ENCODE results near the gene INTS7. TPM values are rescaled to one million over a fixed set of nuclear protein-coding genes. Genes with fewer than 3 reads are reported as not detected.

Gene INTS7
- polyA plus RNA-seq, 1 of the 3 experiments (the other 2 are of a cell fraction): 8.7 TPM

GRCh38 chr1:211947396-211948295 lies 87.7 kb downstream of the INTS7 start:
- no peaks in the 10 kb centered on the region for H4K20me1 ChIP-seq (ENCODE audit: insufficient read depth)
- DNase-seq: no peak
- WGBS (ENCODE audit: low lambda C conversion rate): 93% methylated on average over 11 of the region's 11 CpGs
- no peaks in the 10 kb centered on the region; a peak in 1 of 4 replicates for H3K4me1 ChIP-seq (ENCODE audit: control insufficient read depth in 1 of 2, insufficient read depth in 2 of 2, low read depth in 1 of 2, low read length in 1 of 2)
- no peak overlapping the region for H2AFZ ChIP-seq (ENCODE audit: low read depth)
- H3K36me3 ChIP-seq (replicated peaks in 1 of 2; ENCODE audit: control insufficient read depth in 1 of 2, insufficient read depth in 2 of 2, low read length in 1 of 2): peaks cover 17 to 51% of the 10 kb centered on the region in 2 experiments
- no peak overlapping the region for H3K27ac ChIP-seq (ENCODE audit: low read depth in 2 of 2, low read length in 1 of 2)
- H3K9me2 ChIP-seq: no peaks in the 10 kb centered on the region
- H3K9ac ChIP-seq: no peak overlapping the region
- H3K79me2 ChIP-seq (ENCODE audit: insufficient read depth): no peaks in the 10 kb centered on the region
- TF ChIP-seq JUND (IDR thresholded peaks at IDR 0.05) (no peak), MAX (IDR thresholded peaks at IDR 0.05; ENCODE audit: low read depth) (no peak), POLR2AphosphoS5 (IDR thresholded peaks at IDR 0.05; ENCODE audit: low read depth, low read length) (no peak), TEAD4 (IDR thresholded peaks at IDR 0.05; ENCODE audit: borderline replicate concordance, insufficient read depth) (no peak), TAF1 (IDR thresholded peaks at IDR 0.05; ENCODE audit: borderline replicate concordance, low read depth, low read length) (no peak), RXRA (IDR thresholded peaks at IDR 0.05; ENCODE audit: borderline replicate concordance, low read depth) (no peak), YY1 (IDR thresholded peaks at IDR 0.05; ENCODE audit: low read depth) (no peak), ZBTB33 (IDR thresholded peaks at IDR 0.05; ENCODE audit: borderline replicate concordance, low read depth) (no peak), FOXJ3 (CRISPR knock-in tag; IDR thresholded peaks at IDR 0.05) (no peak), GATA2 (CRISPR knock-in tag; IDR thresholded peaks at IDR 0.05) (no peak), MEF2A (IDR thresholded peaks at IDR 0.05; ENCODE audit: borderline replicate concordance, low read depth) (no peak)
- TF ChIP-seq, protein P1, sequence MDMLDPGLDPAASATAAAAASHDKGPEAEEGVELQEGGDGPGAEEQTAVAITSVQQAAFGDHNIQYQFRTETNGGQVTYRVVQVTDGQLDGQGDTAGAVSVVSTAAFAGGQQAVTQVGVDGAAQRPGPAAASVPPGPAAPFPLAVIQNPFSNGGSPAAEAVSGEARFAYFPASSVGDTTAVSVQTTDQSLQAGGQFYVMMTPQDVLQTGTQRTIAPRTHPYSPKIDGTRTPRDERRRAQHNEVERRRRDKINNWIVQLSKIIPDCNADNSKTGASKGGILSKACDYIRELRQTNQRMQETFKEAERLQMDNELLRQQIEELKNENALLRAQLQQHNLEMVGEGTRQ (IDR thresholded peaks at IDR 0.05; ENCODE audit: borderline replicate concordance, low read depth, low read length): no peak
- CTCF ChIA-PET: no interaction called here
- H3K27me3 ChIP-seq (ENCODE audit: insufficient read depth): no peaks in the 10 kb centered on the region
- H3K9me3 ChIP-seq: no peaks in the 10 kb centered on the region
- no peaks in the 10 kb centered on the region for H3F3A ChIP-seq (replicated peaks; ENCODE audit: insufficient read depth)
- no peak overlapping the region for H3K4me3 ChIP-seq (ENCODE audit: low read depth in 2 of 2, low read length in 1 of 2)
- H3K4me2 ChIP-seq: no peak overlapping the region
- POLR2A ChIA-PET: no interaction called here
